DMS153 treated with DMSO at 0.1 percent for 48 hours (cell line): ENCODE measurements around the gene SLC23A1.
"Not testable (repeated sequence)": the region's sequence is repeated elsewhere in the genome, so short reads cannot be mapped to it uniquely, and the experiment has no call there.

Experiments used
- DNase-seq: peaks from one replicate; lab custom pipeline; 2025; ENCODE audit not compliant: unreplicated experiment; lab: John Stamatoyannopoulos, UW

Gene SLC23A1

GRCh38 chr5:139371482-139372435 is 11.3 kb downstream of the SLC23A1 start:
- no peak for DNase-seq

- no peak for DNase-seq
These were observed 13.9 kb downstream of the SLC23A1 start for GRCh38 chr5:139369181-139369580.

- DNase-seq = no peak
These were observed 14.5 kb downstream of the SLC23A1 start for GRCh38 chr5:139368613-139369012.

- no peak for DNase-seq
These were observed 18.6 kb downstream of the SLC23A1 start for GRCh38 chr5:139364466-139364865.

- DNase-seq = no peak
These were observed 19.2 kb downstream of the SLC23A1 start for GRCh38 chr5:139363937-139364336.

GRCh38 chr5:139361835-139362429 is 21.2 kb downstream of the SLC23A1 start:
- DNase-seq = no peak

- no peak for DNase-seq
These were observed 22.7 kb downstream of the SLC23A1 start for GRCh38 chr5:139360384-139360783.

- DNase-seq = no peak
These were observed 25.0 kb downstream of the SLC23A1 start for GRCh38 chr5:139358064-139358463.

GRCh38 chr5:139355900-139356299 is 27.2 kb downstream of the SLC23A1 start:
- DNase-seq = not testable (repeated sequence)

- no peak for DNase-seq
These were observed 28.9 kb downstream of the SLC23A1 start for GRCh38 chr5:139354186-139354585.

GRCh38 chr5:139347863-139348262 is 35.2 kb downstream of the SLC23A1 start:
- not testable (repeated sequence) for DNase-seq

- DNase-seq = not testable (repeated sequence)
These were observed 37.7 kb downstream of the SLC23A1 start for GRCh38 chr5:139345442-139345841.

GRCh38 chr5:139344177-139344576 is 38.9 kb downstream of the SLC23A1 start:
- no peak for DNase-seq

GRCh38 chr5:139343476-139343875 is 39.6 kb downstream of the SLC23A1 start:
- no peak for DNase-seq

GRCh38 chr5:139342423-139342723 is 40.7 kb downstream of the SLC23A1 start:
- no peak for DNase-seq

- DNase-seq = peak; percentile 61
These were observed 41.2 kb downstream of the SLC23A1 start, which contains the start of gene PAIP2 for GRCh38 chr5:139341689-139342422. Gene PAIP2, plus strand, starts transcription at chr5:139341854. Its CDS starts 21,931 bp downstream, at chr5:139363785.

- no peak for DNase-seq
These were observed 41.9 kb downstream of the SLC23A1 start for GRCh38 chr5:139341187-139341688.

GRCh38 chr5:139340051-139340450 is 43.0 kb downstream of the SLC23A1 start:
- no peak for DNase-seq

GRCh38 chr5:139335811-139336210 is 47.3 kb downstream of the SLC23A1 start:
- no peak for DNase-seq
